GM12872 (cell line): Measurements from ENCODE around the gene PEX14.

ENCODE experiments used
- CTCF ChIP-seq: IDR thresholded peaks from 3 replicates; pipeline ENCODE4 v1.5.1; 2011; ENCODE audit warnings: low read depth, mild to moderate bottlenecking, low read length, moderate library complexity; ENCODE audit not compliant: insufficient read depth

Gene PEX14

GRCh38 chr1:10553118-10553517 lies 78.4 kb downstream of the PEX14 start:
- TF ChIP-seq CTCF: no peak

- TF ChIP-seq CTCF: no peak
Measured at GRCh38 chr1:10555635-10556429, 81.1 kb downstream of the PEX14 start.

GRCh38 chr1:10556430-10557005 lies 81.8 kb downstream of the PEX14 start:
- TF ChIP-seq CTCF: no peak

- no peak for TF ChIP-seq CTCF
Measured at GRCh38 chr1:10557714-10558113, 83.0 kb downstream of the PEX14 start.

GRCh38 chr1:10559386-10559785 lies 84.6 kb downstream of the PEX14 start:
- TF ChIP-seq CTCF: no peak

GRCh38 chr1:10561497-10561896 lies 86.7 kb downstream of the PEX14 start:
- no peak for TF ChIP-seq CTCF

GRCh38 chr1:10561955-10562354 lies 87.2 kb downstream of the PEX14 start:
- peak; percentile 25; the same call in 1 of the 3 replicates for TF ChIP-seq CTCF
